ENCODE measurements around the gene INSRR.

DNA sequence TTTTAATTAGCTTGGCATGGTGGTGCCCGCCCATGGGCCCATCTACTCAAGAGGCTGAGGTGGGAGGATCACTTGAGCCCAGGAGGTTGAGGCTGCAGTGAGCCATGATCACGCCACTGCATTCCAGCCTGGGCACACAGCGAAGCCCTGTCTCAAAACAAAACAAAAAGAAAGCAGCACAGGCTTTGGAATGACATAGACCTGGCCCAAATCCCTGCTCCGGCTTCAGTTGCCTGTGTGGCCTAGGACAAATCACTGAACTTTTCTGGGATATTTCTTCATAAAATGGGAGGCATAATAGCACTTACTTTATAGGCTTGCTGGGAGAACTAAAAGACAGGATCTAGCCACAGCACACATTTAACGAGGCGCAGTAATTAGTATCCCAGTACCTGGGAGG lies 37.0 kb upstream of the INSRR start:
- TF ChIP-seq, protein P1, sequence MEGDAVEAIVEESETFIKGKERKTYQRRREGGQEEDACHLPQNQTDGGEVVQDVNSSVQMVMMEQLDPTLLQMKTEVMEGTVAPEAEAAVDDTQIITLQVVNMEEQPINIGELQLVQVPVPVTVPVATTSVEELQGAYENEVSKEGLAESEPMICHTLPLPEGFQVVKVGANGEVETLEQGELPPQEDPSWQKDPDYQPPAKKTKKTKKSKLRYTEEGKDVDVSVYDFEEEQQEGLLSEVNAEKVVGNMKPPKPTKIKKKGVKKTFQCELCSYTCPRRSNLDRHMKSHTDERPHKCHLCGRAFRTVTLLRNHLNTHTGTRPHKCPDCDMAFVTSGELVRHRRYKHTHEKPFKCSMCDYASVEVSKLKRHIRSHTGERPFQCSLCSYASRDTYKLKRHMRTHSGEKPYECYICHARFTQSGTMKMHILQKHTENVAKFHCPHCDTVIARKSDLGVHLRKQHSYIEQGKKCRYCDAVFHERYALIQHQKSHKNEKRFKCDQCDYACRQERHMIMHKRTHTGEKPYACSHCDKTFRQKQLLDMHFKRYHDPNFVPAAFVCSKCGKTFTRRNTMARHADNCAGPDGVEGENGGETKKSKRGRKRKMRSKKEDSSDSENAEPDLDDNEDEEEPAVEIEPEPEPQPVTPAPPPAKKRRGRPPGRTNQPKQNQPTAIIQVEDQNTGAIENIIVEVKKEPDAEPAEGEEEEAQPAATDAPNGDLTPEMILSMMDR (conservative IDR thresholded peaks at IDR 0.05) = no peak
- TF ChIP-seq EZH2 (IDR thresholded peaks at IDR 0.05; ENCODE audit: low read depth) = no peak

All from PC-9 (cell line).